IMR-90 (cell line): Measurements from ENCODE around the gene CLDN6. TPM values are rescaled to one million over a fixed set of nuclear protein-coding genes. Genes with fewer than 3 reads are reported as not detected.

Experiments used
- ATAC-seq: fragments of 200-7000 bp; cut with Tn5 transposase; 2 replicates; pipeline ENCODE4 v1.9.1; 2020; ENCODE audit warnings: low read depth, mild to moderate bottlenecking, moderate library complexity
- BruUV-seq: library from RNA; stranded (reverse); fragments of 400-500 nt; replicated peaks from 2 replicates; lab custom pipeline; 2021; lab: Mats Ljungman, UMichigan
- CTCF ChIA-PET: fragments of 300-600 bp; formaldehyde crosslinking; extraction: SDS; loops from one replicate; lab custom pipeline; 2021; ENCODE audit warnings: antibody characterized with exemption; lab: Yijun Ruan, JAX
- POLR2A ChIA-PET: fragments of 300-600 bp; sonication (Branson Sonifier 250); formaldehyde crosslinking; loops from one replicate; lab custom pipeline; 2022; ENCODE audit warnings: antibody characterized with exemption; ENCODE audit not compliant: unreplicated experiment; lab: Charles Lee
- DNase-seq: peaks from one replicate; pipeline ENCODE4 v3.0.0; 2013
- H2AFZ ChIP-seq: replicated peaks from 2 replicates; pipeline ENCODE3; 2013; ENCODE audit warnings: low read length, mild to moderate bottlenecking; ENCODE audit not compliant: poor library complexity
- H2AK5ac ChIP-seq: 2 replicates; pipeline ENCODE4 v1.6.1; 2013; ENCODE audit warnings: low read depth, low read length, inconsistent platforms
- H2AK9ac ChIP-seq: replicated peaks from 2 replicates; pipeline ENCODE3; 2013; ENCODE audit warnings: mild to moderate bottlenecking, low read depth, low read length, moderate library complexity; ENCODE audit not compliant: poor library complexity
- H2BK120ac ChIP-seq: 2 replicates; pipeline ENCODE4 v1.6.1; 2013; ENCODE audit warnings: low read depth, low read length, inconsistent platforms
- H2BK15ac ChIP-seq: 3 replicates; pipeline ENCODE4 v1.6.1; 2013; ENCODE audit warnings: low read depth, low read length, inconsistent platforms
- H2BK20ac ChIP-seq: 2 replicates; pipeline ENCODE4 v1.6.1; 2013; ENCODE audit warnings: low read depth, mild to moderate bottlenecking, inconsistent platforms, low read length, moderate library complexity
- H2BK5ac ChIP-seq: 2 replicates; pipeline ENCODE4 v1.6.1; 2013; ENCODE audit warnings: mild to moderate bottlenecking, low read depth, low read length, inconsistent platforms; ENCODE audit not compliant: poor library complexity, severe bottlenecking
- H3K14ac ChIP-seq: replicated peaks from 2 replicates; pipeline ENCODE4 v1.6.1; 2013; ENCODE audit warnings: low read depth, low read length, inconsistent platforms
- H3K18ac ChIP-seq: 2 replicates; pipeline ENCODE4 v1.6.1; 2013; ENCODE audit warnings: low read depth, low read length, control low read depth
- H3K23ac ChIP-seq: 2 replicates; pipeline ENCODE4 v1.6.1; 2013; ENCODE audit warnings: low read depth, low read length, inconsistent platforms
- H3K27ac ChIP-seq: 2 replicates; pipeline ENCODE4 v1.5.1; 2013; ENCODE audit warnings: mild to moderate bottlenecking, control low read depth, low read length; ENCODE audit not compliant: insufficient read depth
- H3K27me3 ChIP-seq: 2 replicates; pipeline ENCODE4 v1.6.1; 2013; ENCODE audit warnings: low read length; ENCODE audit not compliant: control insufficient read depth, insufficient read depth
- H3K36me3 ChIP-seq: 2 replicates; pipeline ENCODE4 v1.6.1; 2013; ENCODE audit warnings: low read length, mixed read lengths; ENCODE audit not compliant: control insufficient read depth, insufficient read depth
- H3K4ac ChIP-seq: 2 replicates; pipeline ENCODE4 v1.6.1; 2013; ENCODE audit warnings: low read depth, low read length, inconsistent platforms
- H3K4me1 ChIP-seq: 2 replicates; pipeline ENCODE4 v1.6.1; 2013; ENCODE audit warnings: low read length, mixed read lengths; ENCODE audit not compliant: control insufficient read depth, insufficient read depth
- H3K4me2 ChIP-seq: 2 replicates; pipeline ENCODE4 v1.6.1; 2013; ENCODE audit warnings: low read depth, mild to moderate bottlenecking, control low read depth, low read length, moderate library complexity
- H3K4me3 ChIP-seq: 2 replicates; pipeline ENCODE4 v1.5.1; 2013; ENCODE audit warnings: low read depth, mild to moderate bottlenecking, control low read depth, low read length, moderate library complexity; ENCODE audit not compliant: insufficient read depth
- H3K56ac ChIP-seq: 2 replicates; pipeline ENCODE4 v1.6.1; 2013; ENCODE audit warnings: low read length, inconsistent platforms; ENCODE audit not compliant: insufficient read depth; ENCODE audit errors: extremely low read depth
- H3K79me1 ChIP-seq, 2 experiments: 2 replicates each; pipeline ENCODE4 v1.6.1; 2013; ENCODE audit warnings: low read length in 2 of 2, inconsistent platforms in 1 of 2, low read depth in 1 of 2
- H3K9ac ChIP-seq: 2 replicates; pipeline ENCODE4 v1.6.1; 2013; ENCODE audit warnings: low read depth, low read length, control low read depth
- H3K9me1 ChIP-seq: 2 replicates; pipeline ENCODE4 v1.6.1; 2013; ENCODE audit warnings: low read length, inconsistent platforms; ENCODE audit not compliant: insufficient read depth
- H3K9me3 ChIP-seq: 2 replicates; pipeline ENCODE4 v1.6.1; 2013; ENCODE audit warnings: low read length; ENCODE audit not compliant: control insufficient read depth, insufficient read depth
- H4K20me1 ChIP-seq: 2 replicates; pipeline ENCODE4 v1.6.1; 2013; ENCODE audit warnings: low read length, inconsistent platforms; ENCODE audit not compliant: insufficient read depth
- H4K5ac ChIP-seq: 2 replicates; pipeline ENCODE4 v1.6.1; 2013; ENCODE audit warnings: mild to moderate bottlenecking, low read depth, low read length, control low read depth
- H4K8ac ChIP-seq, 2 experiments: 2 replicates each; pipeline ENCODE4 v1.6.1; 2013; ENCODE audit warnings: low read depth in 2 of 2, low read length in 2 of 2, control low read depth in 1 of 2, inconsistent platforms in 1 of 2
- H4K91ac ChIP-seq: 2 replicates; pipeline ENCODE4 v1.6.1; 2013; ENCODE audit warnings: low read depth, low read length, inconsistent platforms; ENCODE audit not compliant: insufficient read depth
- POLR2A ChIP-seq: IDR thresholded peaks from 2 replicates; pipeline ENCODE4 v1.6.1; 2012; ENCODE audit warnings: mild to moderate bottlenecking, low read depth, low read length
- RAD21 ChIP-seq: IDR thresholded peaks from 2 replicates; pipeline ENCODE4 v1.6.1; 2012; ENCODE audit warnings: low read length, improper control_type of control experiment
- WGBS, 2 experiments: methylation state at CpG; one replicate each; pipeline versions ENCODE4 v1.1.5 to v1.1.7; 2013; ENCODE audit warnings: missing lambda C conversion rate in 2 of 2; ENCODE audit not compliant: insufficient read length in 1 of 2; ENCODE audit errors: extremely low coverage in 2 of 2; 5-methylcytosine and 5-hydroxymethylcytosine counted together
- dilution Hi-C: fragments of 300-500 bp; cut with HindIII; formaldehyde crosslinking; loops from one replicate; pipeline ENCODE4 v1.14.3; 2018; ENCODE audit warnings: low sequenced_read_pairs; ENCODE audit not compliant: unreplicated experiment
- in situ Hi-C: fragments of 300-500 bp; cut with MboI; formaldehyde crosslinking; loops from 3 replicates; pipeline ENCODE4 v1.14.3; 2019; ENCODE audit warnings: low sequenced_read_pairs, inconsistent platforms, mixed read lengths
- intact Hi-C: fragments of 100-400 bp; cut with micrococcal nuclease; formaldehyde crosslinking; loops from 2 replicates; pipeline ENCODE4 v1.10.0; 2022
- polyA plus RNA-seq, 3 experiments: library from polyadenylated mRNA; depleted of rRNA; stranded (reverse); fragments of >200 nt; gene quantifications; 2 replicates each; pipeline ENCODE4 v1.2.3, GENCODE V29; 2012; ENCODE audit warnings: low replicate concordance in 1 of 3
- total RNA-seq: library from RNA; depleted of rRNA; stranded (reverse); fragments of >200 nt; gene quantifications from 2 replicates; pipeline ENCODE4 v1.2.3, GENCODE V29; 2012

The CLDN6 gene
- total and polyA plus RNA-seq, 2 of the 4 experiments (the other 2 are of a cell fraction): 0.14 TPM; not detected in 1

DNA sequence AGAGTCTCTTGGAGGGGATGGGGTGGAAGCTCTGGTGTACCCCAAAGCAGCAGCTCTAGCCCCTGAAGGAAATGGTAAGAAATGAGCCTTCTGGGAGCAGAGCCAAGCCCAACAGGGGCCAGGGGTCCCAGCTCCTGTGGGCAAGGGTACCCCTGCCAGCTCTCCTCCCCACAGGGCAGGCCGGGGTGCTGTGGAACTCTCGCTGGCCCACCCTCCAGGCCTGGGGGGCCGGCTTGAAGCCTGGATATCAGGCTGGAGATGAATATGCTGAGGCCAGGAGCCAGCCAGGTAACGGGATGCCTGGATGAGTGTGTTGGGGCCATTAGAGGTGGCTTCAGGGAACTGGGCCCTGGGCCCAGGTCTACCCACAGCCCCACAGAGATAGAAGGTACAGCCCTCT, 17.4 kb downstream of the CLDN6 start:
- Histone ChIP-seq H2BK120ac (no peak overlapping the region), H3K27me3 (peaks cover 53% of the 10 kb centered on the region), H4K91ac (no peak overlapping the region), H2AK9ac (no peak overlapping the region), H3K9me1 (no peaks in the 10 kb centered on the region), H3K4me1 (no peaks in the 10 kb centered on the region), H3K18ac (no peak overlapping the region), H4K5ac (no peak overlapping the region), H3K4ac (no peak overlapping the region), H2BK20ac (no peak overlapping the region), H3K14ac (no peak overlapping the region), H3K23ac (no peak overlapping the region), H2AFZ (no peak overlapping the region), H3K27ac (no peak overlapping the region), H3K36me3 (no peaks in the 10 kb centered on the region), H3K4me3 (no peak overlapping the region), H3K9ac (no peak overlapping the region), H4K20me1 (no peaks in the 10 kb centered on the region), H3K9me3 (no peaks in the 10 kb centered on the region), H2AK5ac (no peak overlapping the region), H3K56ac (no peak overlapping the region), H4K8ac (no peak overlapping the region), H2BK5ac (no peak overlapping the region), H2BK15ac (no peak overlapping the region), H3K79me1 (no peaks in the 10 kb centered on the region), H3K4me2 (no peak overlapping the region)
- intact Hi-C loops: no loop called here
- TF ChIP-seq RAD21: no peak
- TF ChIP-seq POLR2A: no peak
- 80% methylated on average over 1 of the region's 4 CpGs; no CpG with 5 or more reads in 1 of the 2 experiments for WGBS, 2 experiments
- no TSS peak for BruUV-seq
- CTCF ChIA-PET: interaction anchor here (1.3 kb wide), 1 partner anchor 31 kb away, joined by 6 read pairs; no protein-coding TSS in a partner anchor
- POLR2A ChIA-PET: no interaction called here
- dilution Hi-C loops: no loop called here
- in situ Hi-C loops: no loop called here
- ATAC-seq: no peak
- no peak for DNase-seq
